Endodermal cell (in vitro differentiated cells): ENCODE data around the gene AKAP5. TPM values are rescaled to one million over a fixed set of nuclear protein-coding genes. Genes with fewer than 3 reads are reported as not detected.

ENCODE experiments used
- DNase-seq: peaks from one replicate; pipeline ENCODE4 v3.0.0-alpha.2; 2017
- H3K27ac ChIP-seq: 2 replicates; pipeline ENCODE4 v1.5.1; 2013; ENCODE audit warnings: mild to moderate bottlenecking, low read depth, low read length, moderate library complexity
- H3K27me3 ChIP-seq: 2 replicates; pipeline ENCODE4 v1.6.1; 2013; ENCODE audit warnings: mild to moderate bottlenecking, low read length, moderate library complexity; ENCODE audit not compliant: insufficient read depth, control insufficient read depth, poor library complexity, severe bottlenecking
- H3K36me3 ChIP-seq: 2 replicates; pipeline ENCODE4 v1.7.0; 2013; ENCODE audit warnings: mild to moderate bottlenecking, low read length, moderate library complexity; ENCODE audit not compliant: control insufficient read depth, insufficient read depth
- H3K4me1 ChIP-seq: one replicate; pipeline ENCODE4 v1.7.0; 2013; ENCODE audit warnings: low read length; ENCODE audit not compliant: control insufficient read depth, insufficient read depth
- H3K4me3 ChIP-seq: 2 replicates; pipeline ENCODE4 v1.5.1; 2013; ENCODE audit warnings: mild to moderate bottlenecking, low read length, moderate library complexity
- H3K9ac ChIP-seq: 2 replicates; pipeline ENCODE4 v1.6.1; 2013; ENCODE audit warnings: mild to moderate bottlenecking, low read length, moderate library complexity; ENCODE audit not compliant: poor library complexity, severe bottlenecking; ENCODE audit errors: extremely low read depth
- H3K9me3 ChIP-seq: 2 replicates; pipeline ENCODE4 v1.6.1; 2013; ENCODE audit warnings: mild to moderate bottlenecking, low read length, moderate library complexity; ENCODE audit not compliant: control insufficient read depth
- H3K27ac Mint-ChIP-seq: 2 replicates; pipeline ENCODE4 v1.8.0; 2020; ENCODE audit warnings: mixed read lengths
- H3K27me3 Mint-ChIP-seq: 2 replicates; pipeline ENCODE4 v1.8.0; 2021; ENCODE audit warnings: mild to moderate bottlenecking, mixed read lengths; ENCODE audit not compliant: insufficient read depth
- H3K36me3 Mint-ChIP-seq: 2 replicates; pipeline ENCODE4 v1.8.0; 2020; ENCODE audit warnings: low read depth, mixed read lengths
- H3K4me1 Mint-ChIP-seq: 2 replicates; pipeline ENCODE4 v1.8.0; 2020; ENCODE audit warnings: mixed read lengths
- H3K4me3 Mint-ChIP-seq: 2 replicates; pipeline ENCODE4 v1.8.0; 2020; ENCODE audit warnings: mild to moderate bottlenecking, moderate library complexity, mixed read lengths
- H3K9me3 Mint-ChIP-seq: 2 replicates; pipeline ENCODE4 v1.8.0; 2020; ENCODE audit warnings: mild to moderate bottlenecking, mixed read lengths
- WGBS, 2 experiments: methylation state at CpG; one replicate each; pipeline versions ENCODE4 v1.1.5 to v1.1.7; 2013; ENCODE audit warnings: missing lambda C conversion rate in 2 of 2, mixed read lengths in 1 of 2; ENCODE audit not compliant: insufficient coverage in 1 of 2, insufficient read length in 1 of 2; 5-methylcytosine and 5-hydroxymethylcytosine counted together
- total RNA-seq, 2 donors: library from RNA; stranded (reverse); fragmentation: NEBNext Ultra II Directional in 1 of 2; extraction: Animal tissue kit (Norgen Biotek cat#: 25700) in 1 of 2; gene quantifications; 2 replicates in 1 of 2; 3 replicates in 1 of 2; pipeline ENCODE4 v1.2.1, GENCODE V29; 2021
- TF ChIP-seq, protein P1 (sequence below): fragments of 200-600 bp; sonication (generic); conservative IDR thresholded peaks from 2 replicates; pipeline ENCODE4 v1.5.0; 2021; ENCODE audit warnings: antibody characterized with exemption, mild to moderate bottlenecking

Gene AKAP5
- total RNA-seq, 2 donors from 2014 or later, result 1.3 to 2.0 TPM

DNA sequence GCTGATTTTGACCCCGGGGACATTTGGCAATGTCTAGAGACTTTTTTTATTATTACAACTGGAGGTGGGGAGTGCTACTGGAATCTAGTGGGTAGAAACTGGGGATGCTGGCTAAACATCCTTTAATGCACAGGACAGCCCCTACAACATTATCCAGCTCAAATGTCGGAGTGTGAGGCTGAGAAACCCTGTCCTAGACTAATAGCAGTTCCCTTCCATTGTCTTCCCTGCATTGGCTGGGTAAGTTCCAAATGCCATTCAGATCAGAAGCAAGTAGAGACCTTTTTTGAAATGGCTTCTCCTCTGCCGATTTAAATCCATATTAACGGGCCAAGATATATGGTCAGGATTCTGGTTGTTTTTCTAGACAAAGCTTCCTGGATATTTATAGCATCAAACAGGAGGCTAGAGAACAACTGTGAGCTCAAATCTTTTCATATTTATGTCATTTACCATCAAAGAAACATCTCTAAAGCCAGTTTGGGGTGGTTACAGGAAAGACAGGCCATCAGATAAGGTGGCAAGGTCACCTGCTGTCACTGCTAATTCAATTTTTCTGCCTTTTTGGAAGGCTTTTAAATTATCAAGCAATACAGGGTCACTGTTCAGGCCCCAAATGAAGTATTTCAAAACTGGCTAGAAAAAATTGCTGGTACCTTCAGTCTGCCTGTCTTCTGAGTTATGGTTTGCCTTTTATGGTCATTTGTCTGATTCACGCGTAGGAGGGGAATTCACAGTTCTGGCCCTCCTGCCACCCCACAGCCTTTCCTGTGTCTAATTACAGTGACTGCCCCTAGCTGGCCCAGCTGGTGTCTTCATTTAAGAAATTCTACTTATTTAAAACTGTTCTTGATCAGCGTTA is 20.1 kb upstream of the AKAP5 start:
- Mint-ChIP-seq H3K27ac (peak overlapping the region; percentile 5), H3K36me3 (peaks cover 43% of the 10 kb centered on the region), H3K4me3 (no peak overlapping the region), H3K9me3 (no peaks in the 10 kb centered on the region), H3K27me3 (no peaks in the 10 kb centered on the region), H3K4me1 (peaks cover 3% of the 10 kb centered on the region)
- H3K4me1 ChIP-seq, result no peaks in the 10 kb centered on the region
- no peaks in the 10 kb centered on the region for H3K27me3 ChIP-seq
- no peak overlapping the region for H3K4me3 ChIP-seq
- TF ChIP-seq, protein P1, sequence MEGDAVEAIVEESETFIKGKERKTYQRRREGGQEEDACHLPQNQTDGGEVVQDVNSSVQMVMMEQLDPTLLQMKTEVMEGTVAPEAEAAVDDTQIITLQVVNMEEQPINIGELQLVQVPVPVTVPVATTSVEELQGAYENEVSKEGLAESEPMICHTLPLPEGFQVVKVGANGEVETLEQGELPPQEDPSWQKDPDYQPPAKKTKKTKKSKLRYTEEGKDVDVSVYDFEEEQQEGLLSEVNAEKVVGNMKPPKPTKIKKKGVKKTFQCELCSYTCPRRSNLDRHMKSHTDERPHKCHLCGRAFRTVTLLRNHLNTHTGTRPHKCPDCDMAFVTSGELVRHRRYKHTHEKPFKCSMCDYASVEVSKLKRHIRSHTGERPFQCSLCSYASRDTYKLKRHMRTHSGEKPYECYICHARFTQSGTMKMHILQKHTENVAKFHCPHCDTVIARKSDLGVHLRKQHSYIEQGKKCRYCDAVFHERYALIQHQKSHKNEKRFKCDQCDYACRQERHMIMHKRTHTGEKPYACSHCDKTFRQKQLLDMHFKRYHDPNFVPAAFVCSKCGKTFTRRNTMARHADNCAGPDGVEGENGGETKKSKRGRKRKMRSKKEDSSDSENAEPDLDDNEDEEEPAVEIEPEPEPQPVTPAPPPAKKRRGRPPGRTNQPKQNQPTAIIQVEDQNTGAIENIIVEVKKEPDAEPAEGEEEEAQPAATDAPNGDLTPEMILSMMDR, result no peak
- no peak overlapping the region for H3K9ac ChIP-seq
- DNase-seq, result no peak
- no peaks in the 10 kb centered on the region for H3K9me3 ChIP-seq
- WGBS, 2 experiments, result 81 to 82% methylated on average over 4 to 6 of the region's 7 CpGs
- no peak overlapping the region for H3K27ac ChIP-seq
- peaks cover 51% of the 10 kb centered on the region for H3K36me3 ChIP-seq

DNA sequence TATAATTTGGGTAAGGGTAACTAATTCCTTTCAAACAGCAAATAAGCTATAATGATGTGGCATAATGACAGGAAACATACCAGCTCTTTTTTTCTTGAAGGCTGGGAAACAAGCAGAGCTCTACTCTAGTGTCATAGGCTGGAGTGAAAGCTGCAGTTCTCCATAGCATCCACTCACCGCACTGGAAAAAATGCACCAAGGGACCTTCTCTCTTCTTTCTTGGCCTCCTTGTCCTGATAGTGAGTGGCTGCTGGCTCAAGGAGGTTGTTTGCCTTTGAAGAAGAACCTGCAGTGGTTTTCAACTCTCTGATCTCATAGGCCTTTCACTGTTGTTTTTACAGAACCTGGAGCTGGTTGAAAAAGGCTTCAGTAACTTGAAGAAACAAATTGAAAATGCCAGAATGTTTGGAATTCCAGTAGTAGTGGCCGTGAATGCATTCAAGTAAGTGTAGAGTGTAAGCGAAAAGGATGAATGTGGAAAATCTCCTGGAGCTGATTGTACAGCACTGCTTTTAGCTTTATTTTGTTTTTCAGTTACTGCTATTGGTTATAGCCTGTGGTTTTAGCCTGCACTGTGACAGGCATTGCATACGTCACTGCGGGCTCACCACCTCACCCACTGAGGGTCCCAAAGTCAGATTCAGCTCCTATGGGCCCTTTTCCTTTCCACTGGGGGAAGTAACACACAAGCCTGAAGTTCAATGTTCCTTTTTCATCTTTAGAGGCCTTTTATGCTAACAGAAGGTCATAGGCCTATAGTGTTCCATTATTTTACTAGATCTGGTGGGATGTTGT is 17.2 kb upstream of the AKAP5 start:
- H3K27ac ChIP-seq, result no peak overlapping the region
- Mint-ChIP-seq H3K9me3 (no peaks in the 10 kb centered on the region), H3K27ac (no peak overlapping the region), H3K4me3 (no peak overlapping the region), H3K4me1 (peaks cover 3% of the 10 kb centered on the region), H3K36me3 (peaks cover 38% of the 10 kb centered on the region), H3K27me3 (no peaks in the 10 kb centered on the region)
- no peaks in the 10 kb centered on the region for H3K27me3 ChIP-seq
- H3K36me3 ChIP-seq, result peaks cover 53% of the 10 kb centered on the region
- H3K4me1 ChIP-seq, result no peaks in the 10 kb centered on the region
- WGBS, 2 experiments, result 89 to 96% methylated on average over 4 to 5 of the region's 5 CpGs
- H3K9me3 ChIP-seq, result no peaks in the 10 kb centered on the region
- DNase-seq, result no peak
- no peak overlapping the region for H3K9ac ChIP-seq
- TF ChIP-seq, protein P1, result no peak
- H3K4me3 ChIP-seq, result no peak overlapping the region

DNA sequence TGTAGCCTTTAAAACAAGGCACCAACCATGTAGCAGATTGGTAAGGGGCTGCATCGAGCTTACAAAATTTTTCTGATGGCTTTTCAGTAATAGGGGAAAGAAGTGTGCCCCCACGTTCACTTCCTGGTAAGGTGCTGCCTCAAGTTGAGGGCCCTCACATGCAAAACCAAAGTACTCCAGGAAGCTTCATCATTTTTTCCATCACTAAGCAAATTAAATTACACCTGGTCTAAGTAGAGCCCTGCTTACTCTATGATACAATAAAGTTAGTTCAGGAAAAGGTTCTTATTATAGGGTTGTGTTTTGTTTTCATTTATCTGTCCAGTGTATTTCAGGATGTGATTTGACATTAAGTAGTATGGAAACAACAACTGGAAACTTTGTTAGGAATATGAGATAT is 15.0 kb upstream of the AKAP5 start:
- H3K9me3 Mint-ChIP-seq, result no peaks in the 10 kb centered on the region
- no peaks in the 10 kb centered on the region for H3K4me1 ChIP-seq
- no peaks in the 10 kb centered on the region for H3K27me3 Mint-ChIP-seq
- H3K4me1 Mint-ChIP-seq, result peaks cover 3% of the 10 kb centered on the region
- no peak overlapping the region for H3K4me3 Mint-ChIP-seq
- no peak overlapping the region for H3K9ac ChIP-seq
- H3K27ac ChIP-seq, result no peak overlapping the region
- DNase-seq, result no peak
- H3K4me3 ChIP-seq, result no peak overlapping the region
- H3K36me3 Mint-ChIP-seq, result peaks cover 44% of the 10 kb centered on the region
- TF ChIP-seq, protein P1, result no peak
- H3K36me3 ChIP-seq, result peaks cover 66% of the 10 kb centered on the region
- 90% methylated on average over 2 of the region's 2 CpGs; no CpG with 5 or more reads in 1 of the 2 experiments for WGBS, 2 experiments
- no peak overlapping the region for H3K27ac Mint-ChIP-seq
- H3K27me3 ChIP-seq, result no peaks in the 10 kb centered on the region
- H3K9me3 ChIP-seq, result no peaks in the 10 kb centered on the region
